Epithelial cell of proximal tubule (primary cell): ENCODE data around the gene LTBP2. TPM values are rescaled to one million over a fixed set of nuclear protein-coding genes. Genes with fewer than 3 reads are reported as not detected.

Experiments used
- DNase-seq: peaks from one replicate; pipeline ENCODE4 v3.0.0-alpha.2; 2011; ENCODE audit warnings: low read depth
- H3K4me3 ChIP-seq: 2 replicates; pipeline ENCODE4 v1.5.1; 2011; ENCODE audit warnings: low read depth, mild to moderate bottlenecking, low read length
- total RNA-seq: library from RNA; depleted of rRNA; stranded (reverse); fragments of >200 nt; gene quantifications from 2 replicates; pipeline ENCODE4 v1.2.3, GENCODE V29; 2015
- TF ChIP-seq, protein P1 (sequence below): conservative IDR thresholded peaks from 2 replicates; pipeline ENCODE4 v1.5.1; 2012; ENCODE audit warnings: low read depth, mild to moderate bottlenecking, low read length

The LTBP2 gene
- total RNA-seq, 1 donor from 2014 or later = 33.1 TPM

DNA sequence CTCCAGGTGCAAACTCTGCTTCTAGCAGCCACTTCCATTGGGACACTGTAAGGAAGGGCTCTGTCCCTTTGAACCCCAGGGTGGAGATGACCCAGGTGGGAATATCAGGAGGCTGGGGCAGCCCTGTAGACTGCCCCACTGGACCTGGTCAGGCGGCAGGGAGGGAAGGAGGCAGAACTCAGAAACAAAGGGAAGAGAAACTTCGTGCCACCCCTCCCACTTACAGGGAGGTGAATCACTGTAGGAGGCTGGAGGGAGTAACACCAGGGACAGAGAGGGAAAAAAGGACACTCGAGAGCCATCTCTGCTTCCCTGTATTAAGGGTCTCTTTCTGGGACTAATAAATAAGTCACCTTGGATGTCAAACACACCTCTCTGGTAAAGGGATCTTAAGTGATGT, 81.0 kb downstream of the LTBP2 start:
- DNase-seq = no peak
- H3K4me3 ChIP-seq = no peak overlapping the region
- TF ChIP-seq, protein P1, sequence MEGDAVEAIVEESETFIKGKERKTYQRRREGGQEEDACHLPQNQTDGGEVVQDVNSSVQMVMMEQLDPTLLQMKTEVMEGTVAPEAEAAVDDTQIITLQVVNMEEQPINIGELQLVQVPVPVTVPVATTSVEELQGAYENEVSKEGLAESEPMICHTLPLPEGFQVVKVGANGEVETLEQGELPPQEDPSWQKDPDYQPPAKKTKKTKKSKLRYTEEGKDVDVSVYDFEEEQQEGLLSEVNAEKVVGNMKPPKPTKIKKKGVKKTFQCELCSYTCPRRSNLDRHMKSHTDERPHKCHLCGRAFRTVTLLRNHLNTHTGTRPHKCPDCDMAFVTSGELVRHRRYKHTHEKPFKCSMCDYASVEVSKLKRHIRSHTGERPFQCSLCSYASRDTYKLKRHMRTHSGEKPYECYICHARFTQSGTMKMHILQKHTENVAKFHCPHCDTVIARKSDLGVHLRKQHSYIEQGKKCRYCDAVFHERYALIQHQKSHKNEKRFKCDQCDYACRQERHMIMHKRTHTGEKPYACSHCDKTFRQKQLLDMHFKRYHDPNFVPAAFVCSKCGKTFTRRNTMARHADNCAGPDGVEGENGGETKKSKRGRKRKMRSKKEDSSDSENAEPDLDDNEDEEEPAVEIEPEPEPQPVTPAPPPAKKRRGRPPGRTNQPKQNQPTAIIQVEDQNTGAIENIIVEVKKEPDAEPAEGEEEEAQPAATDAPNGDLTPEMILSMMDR = no peak

DNA sequence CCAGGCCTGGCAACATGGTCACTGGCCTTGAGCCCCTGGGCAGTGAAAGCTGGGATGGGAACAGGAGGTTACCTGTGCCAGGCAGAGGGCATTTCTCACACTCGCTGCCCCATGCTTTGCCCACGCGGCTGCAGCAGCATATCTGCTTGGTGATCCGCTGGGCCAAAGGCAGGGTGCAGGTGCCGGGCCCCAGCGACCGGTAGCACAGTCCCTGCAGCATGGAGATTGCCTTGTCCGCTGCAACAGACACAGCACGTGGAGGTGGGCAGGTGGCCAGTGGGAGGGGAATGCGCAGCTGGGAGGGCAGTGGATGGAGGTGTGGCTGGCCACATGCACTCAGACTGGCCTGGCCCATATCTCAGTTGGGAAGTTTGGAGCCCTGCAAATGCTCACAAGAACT, 83.2 kb downstream of the LTBP2 start:
- DNase-seq = no peak
- no peak overlapping the region for H3K4me3 ChIP-seq
- TF ChIP-seq, protein P1 = no peak

DNA sequence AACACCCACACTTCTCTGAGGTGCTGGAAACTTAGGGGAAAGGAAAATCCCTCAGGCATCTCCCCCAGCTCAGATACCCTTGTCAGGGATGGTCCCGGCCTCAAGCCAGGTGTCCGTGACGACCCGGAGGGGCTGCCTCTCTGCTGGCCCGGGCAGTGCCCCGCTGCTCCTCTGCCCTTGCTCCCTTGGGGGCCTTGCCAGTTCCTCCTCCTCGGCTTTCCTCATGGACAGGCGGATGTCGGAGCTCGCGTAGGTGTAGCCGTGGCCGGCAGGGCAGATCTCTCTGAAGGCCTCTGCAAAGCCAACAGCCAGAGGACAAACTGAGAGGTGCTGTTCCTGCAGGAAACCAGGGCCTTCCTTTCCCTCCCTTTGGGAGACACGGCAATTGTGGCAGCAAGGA, 83.6 kb downstream of the LTBP2 start:
- no peak overlapping the region for H3K4me3 ChIP-seq
- no peak for DNase-seq

DNA sequence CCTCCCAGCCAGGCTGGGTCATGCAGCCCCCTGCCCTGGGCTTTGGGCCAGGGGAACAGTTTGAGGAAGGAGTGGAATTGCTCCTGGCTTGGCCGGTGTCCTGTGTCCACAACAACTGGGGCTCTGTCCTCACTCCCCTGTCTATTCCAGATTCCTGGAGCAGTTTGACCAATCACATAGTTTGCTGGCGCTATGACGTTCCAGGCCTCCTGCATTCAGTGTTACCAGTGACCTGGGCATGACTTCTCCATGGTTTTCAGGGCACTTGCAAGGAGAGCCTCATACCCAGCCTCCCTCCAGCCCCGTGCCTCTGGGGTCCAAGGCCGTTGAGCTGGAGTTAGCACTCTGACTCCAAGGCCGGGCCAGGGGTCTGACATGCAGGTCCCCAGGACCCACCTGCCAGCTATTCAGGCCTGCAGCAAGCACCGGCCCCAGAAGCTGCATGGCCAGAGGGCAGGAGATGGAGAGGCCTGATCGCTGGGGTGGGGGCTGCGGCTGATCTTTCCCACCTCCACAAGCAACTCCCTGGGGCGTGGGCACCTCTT, 84.2 kb downstream of the LTBP2 start:
- H3K4me3 ChIP-seq = no peak overlapping the region
- DNase-seq = no peak

More for the DNA sequence above, 83.6 kb downstream of the LTBP2 start:
- TF ChIP-seq, protein P1 = no peak

DNA sequence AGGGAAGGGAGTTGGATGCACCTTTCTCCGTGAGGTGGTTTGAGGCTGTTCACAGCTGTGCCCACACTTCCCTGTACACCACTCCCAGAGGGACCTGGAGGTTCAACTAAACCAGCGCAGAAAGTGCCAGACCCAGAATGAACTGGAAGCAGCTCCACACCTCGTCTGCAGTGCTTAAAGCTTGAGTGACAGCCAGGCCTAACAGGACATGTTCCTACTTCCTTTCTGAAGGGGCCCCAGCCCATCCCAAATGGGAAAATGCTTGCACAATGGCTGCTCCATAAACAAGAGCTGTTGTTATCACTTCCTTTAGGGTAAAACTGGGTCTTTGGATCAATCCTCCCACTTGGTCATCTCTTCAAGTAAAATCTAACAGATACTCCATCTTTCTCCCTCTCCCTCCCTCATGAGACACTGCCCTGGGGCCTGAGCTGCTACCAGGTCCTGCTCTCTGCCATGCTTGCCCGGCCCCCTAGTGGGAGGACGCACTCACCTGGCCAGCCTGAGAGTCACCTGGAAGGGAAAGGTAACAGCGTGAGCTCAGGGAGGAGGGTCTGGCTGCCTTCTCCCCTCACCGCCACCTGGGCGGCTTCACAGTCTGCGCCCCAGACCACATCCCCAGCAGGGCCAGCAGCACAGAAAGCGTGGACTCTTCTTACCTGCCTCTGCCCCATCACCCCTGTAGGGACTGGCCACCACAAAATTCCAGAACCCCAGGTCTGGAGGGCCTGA, 85.0 kb downstream of the LTBP2 start:
- no peak overlapping the region for H3K4me3 ChIP-seq
- DNase-seq = no peak
- TF ChIP-seq, protein P1 = no peak

More for the DNA sequence above, 84.2 kb downstream of the LTBP2 start:
- TF ChIP-seq, protein P1 = no peak

DNA sequence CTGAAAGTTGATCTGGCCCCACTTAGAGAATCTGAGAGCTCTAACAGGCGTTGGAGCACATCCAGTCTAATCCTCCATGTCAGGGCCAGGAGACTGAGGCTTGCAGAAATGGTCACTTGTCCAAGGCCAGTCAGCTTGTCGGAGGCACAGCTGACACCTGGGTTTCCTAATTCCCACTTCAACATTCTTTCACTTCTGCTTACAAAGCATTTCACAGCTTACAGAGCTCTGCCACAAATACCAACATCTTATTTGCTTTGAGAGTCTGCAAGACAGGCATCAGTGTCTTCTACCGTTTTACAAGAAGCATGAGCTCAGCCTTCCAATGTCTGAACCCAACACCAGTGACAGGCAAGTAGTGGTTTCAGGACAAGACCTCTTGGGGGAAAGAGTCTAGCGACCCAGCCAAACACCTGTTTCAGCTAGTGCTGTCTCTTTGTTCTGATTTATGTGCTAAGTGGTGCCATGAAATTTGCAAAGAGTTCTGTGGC, 86.6 kb downstream of the LTBP2 start:
- TF ChIP-seq, protein P1 = no peak
- no peak for DNase-seq
- H3K4me3 ChIP-seq = no peak overlapping the region

DNA sequence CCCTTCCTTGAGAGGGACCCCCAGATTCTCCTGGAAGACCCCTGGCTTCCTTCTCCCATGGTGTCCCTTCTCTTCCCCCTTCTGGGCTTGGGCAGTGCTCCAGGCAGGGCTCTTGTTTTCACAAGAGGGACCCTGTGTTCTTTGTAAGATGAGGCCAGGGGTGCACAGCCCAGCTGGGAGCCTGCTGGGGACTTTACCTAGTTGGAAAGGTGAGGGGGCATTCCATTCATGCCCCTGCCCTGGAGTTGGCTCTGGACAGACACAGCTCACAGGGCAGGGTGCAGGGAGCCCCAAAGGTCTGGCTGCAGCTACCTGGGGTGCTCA, 87.3 kb downstream of the LTBP2 start:
- TF ChIP-seq, protein P1 = no peak
- DNase-seq = no peak
- no peak overlapping the region for H3K4me3 ChIP-seq
